A375 (cell line): ENCODE data around the gene CYP2C18. TPM values are rescaled to one million over a fixed set of nuclear protein-coding genes. Genes with fewer than 3 reads are reported as not detected.

Experiments used
- total RNA-seq: library from RNA; depleted of rRNA; stranded (reverse); fragments of >200 nt; shearing (Covaris generic); gene quantifications from 2 replicates; pipeline ENCODE4 v1.2.3, GENCODE V29; 2014; rRNA removed

CYP2C18 gene
- 0.23 TPM in 1 of 2 replicates, not detected in the other for total RNA-seq

DNA sequence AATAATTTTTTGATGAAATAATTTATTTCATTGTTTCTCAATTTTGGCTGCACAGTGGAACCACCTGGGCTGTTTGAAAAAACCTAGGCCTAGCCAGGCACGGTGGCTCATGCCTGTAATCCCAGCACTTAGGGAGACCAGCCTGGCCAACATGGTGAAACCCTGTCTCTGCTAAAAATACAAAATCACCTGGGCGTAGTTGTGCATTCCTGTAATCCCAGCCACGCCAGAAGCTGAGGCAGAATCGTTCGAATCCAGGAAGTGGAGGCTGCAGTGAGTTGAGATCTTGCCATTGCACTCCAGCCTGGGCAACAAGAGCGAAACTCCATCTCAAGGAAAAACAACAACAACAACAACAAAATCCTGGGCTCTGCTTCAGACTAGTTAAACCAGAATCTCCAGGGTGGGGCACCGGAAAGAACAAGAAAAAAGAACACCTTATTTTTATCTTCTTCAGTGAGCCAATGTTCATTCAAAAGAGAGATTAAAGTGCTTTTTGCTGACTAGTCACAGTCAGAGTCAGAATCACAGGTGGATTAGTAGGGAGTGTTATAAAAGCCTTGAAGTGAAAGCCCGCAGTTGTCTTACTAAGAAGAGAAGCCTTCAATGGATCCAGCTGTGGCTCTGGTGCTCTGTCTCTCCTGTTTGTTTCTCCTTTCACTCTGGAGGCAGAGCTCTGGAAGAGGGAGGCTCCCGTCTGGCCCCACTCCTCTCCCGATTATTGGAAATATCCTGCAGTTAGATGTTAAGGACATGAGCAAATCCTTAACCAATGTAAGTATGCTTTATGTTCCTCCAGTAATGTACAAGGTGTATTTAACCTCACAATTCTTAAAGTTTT lies at the start of gene CYP2C18:
CYP2C18 (plus strand) TSS at position 516 of the 841 bp plus-strand sequence; CDS start at position 607, 91 bp downstream.

DNA sequence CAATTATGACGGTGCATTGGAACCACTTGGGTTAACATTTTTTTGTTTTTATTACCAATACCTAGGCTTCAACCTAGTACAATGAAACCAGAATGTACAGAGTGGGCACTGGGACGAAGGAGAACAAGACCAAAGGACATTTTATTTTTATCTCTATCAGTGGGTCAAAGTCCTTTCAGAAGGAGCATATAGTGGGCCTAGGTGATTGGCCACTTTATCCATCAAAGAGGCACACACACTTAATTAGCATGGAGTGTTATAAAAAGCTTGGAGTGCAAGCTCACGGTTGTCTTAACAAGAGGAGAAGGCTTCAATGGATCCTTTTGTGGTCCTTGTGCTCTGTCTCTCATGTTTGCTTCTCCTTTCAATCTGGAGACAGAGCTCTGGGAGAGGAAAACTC lies 78.9 kb downstream of the CYP2C18 start, which contains the start of gene CYP2C19:
CYP2C19 (plus strand) TSS at position 289 of the 400 bp plus-strand sequence; CDS start at position 314, 25 bp downstream.

Other genes with a start within 250 kb of the CYP2C18 start
- 135 and 139 TPM in 2 replicates for gene HELLS, start 137.9 kb upstream of the CYP2C18 start, total RNA-seq
- gene CYP2C19, start 79.0 kb downstream of the CYP2C18 start, total RNA-seq: not detected in 2 replicates